Tibial nerve (tissue), 4 donors: ENCODE results near the gene IP6K2. TPM values are rescaled to one million over a fixed set of nuclear protein-coding genes. Genes with fewer than 3 reads are reported as not detected.

Experiments
- DNase-seq, 2 donors: peaks; one replicate each; pipeline ENCODE4 v3.0.0-alpha.2; 2019; ENCODE audit warnings: low spot score in 2 of 2
- H3K27ac ChIP-seq, 4 donors: fragments of 200-600 bp; sonication (generic) in 3 of 4; one replicate each; pipeline ENCODE4 v1.5.1; 2017 to 2019; ENCODE audit warnings: mild to moderate bottlenecking in 1 of 4
- H3K27me3 ChIP-seq, 2 donors: fragments of 200-600 bp; sonication (generic) in 1 of 2; one replicate each; pipeline versions ENCODE4 v1.5.1 to v1.6.0; 2017 to 2019
- H3K36me3 ChIP-seq, 3 donors: fragments of 200-600 bp; sonication (generic); one replicate each; pipeline ENCODE4 v1.5.1; 2018 to 2019
- H3K4me1 ChIP-seq, 4 donors: fragments of 200-600 bp; sonication (generic) in 3 of 4; one replicate each; pipeline ENCODE4 v1.5.1; 2017 to 2019
- H3K4me3 ChIP-seq, 4 donors: fragments of 200-600 bp; sonication (generic) in 3 of 4; one replicate each; pipeline ENCODE4 v1.5.1; 2017 to 2019; ENCODE audit warnings: mild to moderate bottlenecking in 1 of 4, moderate library complexity in 1 of 4
- H3K9me3 ChIP-seq, 4 donors: fragments of 200-600 bp; sonication (generic) in 3 of 4; one replicate each; pipeline ENCODE4 v1.5.1; 2017 to 2019
- EP300 ChIP-seq, 2 donors: sonication (generic); formaldehyde crosslinking; IDR thresholded peaks; one replicate each; pipeline ENCODE4 v1.6.1; 2017; ENCODE audit warnings: antibody characterized with exemption in 2 of 2, mild to moderate bottlenecking in 1 of 2
- POLR2A ChIP-seq, 2 donors: fragments of 450-650 bp; IDR thresholded peaks; one replicate each; pipeline ENCODE4 v1.6.1; 2017; ENCODE audit warnings: antibody characterized with exemption in 2 of 2, mild to moderate bottlenecking in 2 of 2, moderate library complexity in 2 of 2
- WGBS, 2 donors: methylation state at CpG; one replicate each; pipeline ENCODE4 v1.1.5; 2018; 5-methylcytosine and 5-hydroxymethylcytosine counted together
- small RNA-seq: library from RNA; depleted of rRNA; stranded (forward); fragments of <200 nt; gene quantifications from one replicate; pipeline ENCODE3, GENCODE V24; 2016
- total RNA-seq, 4 donors: library from RNA; depleted of rRNA; stranded (reverse); fragments of >200 nt; gene quantifications; one replicate each; pipeline ENCODE4 v1.1.0, GENCODE V29; 2016
- TF ChIP-seq, protein P1 (sequence below), 5 experiments: fragments of 200-600 bp in 3 of 5; fragments of 450-650 bp in 2 of 5; sonication (generic) in 3 of 5; IDR thresholded peaks; one replicate each; pipeline ENCODE4 v1.5.1; 2016 to 2019; ENCODE audit warnings: antibody characterized with exemption in 5 of 5, mild to moderate bottlenecking in 3 of 5, moderate library complexity in 2 of 5

IP6K2 gene
- total RNA-seq, 4 donors from 2014 or later = 130 to 202 (median 171) TPM

DNA sequence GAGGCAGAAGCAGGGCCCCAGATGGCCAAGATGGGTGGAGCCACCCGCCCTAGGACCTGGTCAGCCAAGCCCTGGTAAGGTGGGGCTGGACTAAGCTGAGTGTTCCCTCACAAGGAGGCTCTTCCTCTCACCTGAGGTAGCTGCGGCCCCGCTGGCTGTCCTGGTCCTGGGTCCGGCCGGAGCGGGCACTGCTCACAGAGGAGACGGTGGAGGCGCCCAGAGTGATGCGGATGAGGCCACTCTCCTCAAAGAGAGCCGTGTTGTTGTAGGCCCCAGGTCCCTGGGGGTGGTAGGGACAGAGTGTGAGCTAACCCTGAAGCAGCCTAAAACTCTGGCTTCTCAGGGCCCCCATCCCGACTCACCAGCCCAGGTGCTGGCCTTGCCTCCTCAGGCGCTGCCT, 74.4 kb downstream of the IP6K2 start:
- Histone ChIP-seq H3K27me3 (no peaks in the 10 kb centered on the region), H3K9me3 (no peaks in the 10 kb centered on the region), H3K4me3 (no peak overlapping the region), H3K4me1 (no peaks in the 10 kb centered on the region), H3K27ac (no peak overlapping the region), H3K36me3 (peaks cover 0 to 28% (median 0%) of the 10 kb centered on the region in 3 donors)
- TF ChIP-seq POLR2A (IDR thresholded peaks at IDR 0.05) = no peak
- TF ChIP-seq, protein P1, sequence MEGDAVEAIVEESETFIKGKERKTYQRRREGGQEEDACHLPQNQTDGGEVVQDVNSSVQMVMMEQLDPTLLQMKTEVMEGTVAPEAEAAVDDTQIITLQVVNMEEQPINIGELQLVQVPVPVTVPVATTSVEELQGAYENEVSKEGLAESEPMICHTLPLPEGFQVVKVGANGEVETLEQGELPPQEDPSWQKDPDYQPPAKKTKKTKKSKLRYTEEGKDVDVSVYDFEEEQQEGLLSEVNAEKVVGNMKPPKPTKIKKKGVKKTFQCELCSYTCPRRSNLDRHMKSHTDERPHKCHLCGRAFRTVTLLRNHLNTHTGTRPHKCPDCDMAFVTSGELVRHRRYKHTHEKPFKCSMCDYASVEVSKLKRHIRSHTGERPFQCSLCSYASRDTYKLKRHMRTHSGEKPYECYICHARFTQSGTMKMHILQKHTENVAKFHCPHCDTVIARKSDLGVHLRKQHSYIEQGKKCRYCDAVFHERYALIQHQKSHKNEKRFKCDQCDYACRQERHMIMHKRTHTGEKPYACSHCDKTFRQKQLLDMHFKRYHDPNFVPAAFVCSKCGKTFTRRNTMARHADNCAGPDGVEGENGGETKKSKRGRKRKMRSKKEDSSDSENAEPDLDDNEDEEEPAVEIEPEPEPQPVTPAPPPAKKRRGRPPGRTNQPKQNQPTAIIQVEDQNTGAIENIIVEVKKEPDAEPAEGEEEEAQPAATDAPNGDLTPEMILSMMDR (IDR thresholded peaks at IDR 0.05) = no peak
- TF ChIP-seq EP300 (IDR thresholded peaks at IDR 0.05) = no peak
- no peak for DNase-seq
- WGBS, 2 donors = 92 to 94% methylated on average over 4 to 10 of the region's 12 CpGs

DNA sequence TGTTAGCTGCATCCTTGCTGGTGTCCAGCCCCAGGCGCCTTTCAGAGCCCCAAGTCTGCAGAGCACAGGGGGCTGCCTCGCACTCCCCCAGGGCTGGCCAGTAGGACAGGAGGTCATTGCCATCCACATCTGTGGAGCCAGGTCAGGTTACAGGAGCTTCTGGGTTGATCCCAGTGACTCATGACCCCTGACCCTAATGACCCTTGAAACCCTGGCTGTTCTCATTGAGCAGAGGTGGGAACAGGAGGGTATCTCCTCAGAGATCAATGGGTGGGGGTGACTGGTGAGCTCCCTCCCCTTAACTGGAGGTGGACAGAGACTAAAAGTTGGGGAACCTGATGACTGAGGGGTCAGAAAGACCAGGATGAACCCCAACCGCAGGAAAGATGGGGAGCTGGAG, 75.6 kb downstream of the IP6K2 start:
- no peak overlapping the region for H3K27ac ChIP-seq
- no peak for DNase-seq
- no peaks in the 10 kb centered on the region for H3K27me3 ChIP-seq
- no peaks in the 10 kb centered on the region for H3K9me3 ChIP-seq
- 83 to 94% methylated on average over 1 to 2 of the region's 3 CpGs for WGBS, 2 donors
- H3K36me3 ChIP-seq = peaks cover 0 to 28% (median 0%) of the 10 kb centered on the region in 3 donors
- peaks cover 0 to 4% (median 1%) of the 10 kb centered on the region in 4 donors for H3K4me1 ChIP-seq
- no peak for TF ChIP-seq EP300 (IDR thresholded peaks at IDR 0.05)
- TF ChIP-seq POLR2A (IDR thresholded peaks at IDR 0.05) = no peak
- TF ChIP-seq, protein P1 (IDR thresholded peaks at IDR 0.05) = no peak
- H3K4me3 ChIP-seq = no peak overlapping the region

DNA sequence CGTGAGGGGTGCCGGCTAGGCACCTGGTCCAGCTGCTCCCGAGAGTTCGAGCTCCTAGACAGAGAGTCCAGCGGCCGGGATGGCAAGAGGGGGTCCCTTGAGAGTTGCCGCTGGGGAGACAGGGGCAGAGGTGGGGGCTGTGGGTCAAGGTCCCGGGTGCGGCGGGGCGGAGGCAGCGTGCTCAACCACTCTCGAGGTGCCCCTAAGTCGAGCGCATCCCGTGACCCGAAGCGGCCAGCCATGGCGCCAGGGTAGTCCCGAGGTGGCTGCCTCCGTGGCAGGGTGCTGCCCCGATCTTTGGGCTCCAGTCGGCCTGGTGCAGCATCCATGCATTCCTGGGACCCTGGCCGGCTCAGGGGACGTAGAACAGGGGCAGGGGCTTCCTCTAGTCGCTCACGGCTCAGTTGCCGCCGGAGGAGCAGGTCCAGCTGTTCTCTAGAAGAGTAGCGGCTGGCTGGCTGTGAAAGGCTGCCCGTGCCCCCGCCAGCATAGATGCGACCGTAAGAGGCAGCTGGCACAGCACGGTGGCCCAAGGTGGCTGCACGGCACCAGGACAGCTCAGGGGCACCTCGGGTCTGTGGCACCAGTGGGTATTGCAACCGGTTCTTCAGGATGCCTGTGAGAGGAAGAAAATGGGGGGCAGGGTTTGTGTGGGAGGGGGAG, 76.9 kb downstream of the IP6K2 start:
- Histone ChIP-seq H3K36me3 (peaks cover 0 to 28% (median 0%) of the 10 kb centered on the region in 3 donors), H3K27ac (no peak overlapping the region), H3K4me1 (peaks cover 0 to 11% (median 7%) of the 10 kb centered on the region in 4 donors), H3K4me3 (no peak overlapping the region), H3K27me3 (no peaks in the 10 kb centered on the region), H3K9me3 (no peaks in the 10 kb centered on the region)
- TF ChIP-seq, protein P1 (IDR thresholded peaks at IDR 0.05) = no peak
- TF ChIP-seq POLR2A (IDR thresholded peaks at IDR 0.05) = no peak
- TF ChIP-seq EP300 (IDR thresholded peaks at IDR 0.05) = no peak
- WGBS, 2 donors = 87% methylated on average over 21 to 32 of the region's 38 CpGs
- DNase-seq = no peak

Small RNAs within 50 kb of the gene (small RNA-seq; reads per million reads assigned to genes)
- gene AC141002.1 = not detected

Other genes starting within 250 kb of the IP6K2 start
- 100 to 1,000 TPM in 2 of 4 donors, 10 to 100 TPM in 2; 78.4 to 145 (median 93.9) TPM for gene SHISA5, start 213.0 kb downstream of the IP6K2 start, total RNA-seq
- gene PFKFB4, start 160.4 kb downstream of the IP6K2 start, total RNA-seq = 1 to 10 TPM; 2.2 to 9.0 (median 7.6) TPM
- gene UCN2, start 153.4 kb downstream of the IP6K2 start, total RNA-seq = 1 to 10 TPM in 1 of 4 donors, not detected in 3; 1.5 TPM
- gene COL7A1, start 121.9 kb downstream of the IP6K2 start, total RNA-seq = 10 to 100 TPM in 3 of 4 donors, 1 to 10 TPM in 1; 3.1 to 15.7 (median 15.0) TPM
- 100 to 1,000 TPM; 143 to 196 (median 186) TPM for gene UQCRC1, start 107.6 kb downstream of the IP6K2 start, total RNA-seq
- not detected for gene TMEM89, start 95.5 kb downstream of the IP6K2 start, total RNA-seq
- 10 to 100 TPM; 13.8 to 26.4 (median 15.9) TPM for gene SLC26A6, start 81.8 kb downstream of the IP6K2 start, total RNA-seq
- gene CELSR3, start 54.3 kb downstream of the IP6K2 start, total RNA-seq = 10 to 100 TPM in 1 of 4 donors, 1 to 10 TPM in 2, under 1 TPM in 1; 0.87 to 13.5 (median 1.5) TPM
- gene NCKIPSD, start 31.3 kb downstream of the IP6K2 start, total RNA-seq = 10 to 100 TPM; 32.4 to 88.5 (median 51.8) TPM
- 10 to 100 TPM; 26.9 to 37.5 (median 32.4) TPM for gene PRKAR2A, start 130.7 kb upstream of the IP6K2 start, total RNA-seq
- 10 to 100 TPM; 19.6 to 39.3 (median 22.1) TPM for gene SLC25A20, start 181.7 kb upstream of the IP6K2 start, total RNA-seq
- gene ARIH2, start 201.6 kb upstream of the IP6K2 start, total RNA-seq = 100 to 1,000 TPM in 2 of 4 donors, 10 to 100 TPM in 2; 68.8 to 115 (median 94.4) TPM